HL-60 (cell line): ENCODE results near the gene CAMSAP1.
A peak's percentile ranks its signal among the peaks of the same experiment; 100 is the strongest.

Source experiments
- DNase-seq, 2 experiments: peaks; one replicate each; pipeline ENCODE4 v3.0.0-alpha.2; 2010 to 2020; ENCODE audit warnings: low read depth in 1 of 2, low spot score in 1 of 2
- H3K27ac ChIP-seq: fragments of 250-450 bp; sonication (Bioruptor Pico); replicated peaks from 2 replicates; pipeline ENCODE4 v1.5.1; 2020; ENCODE audit warnings: mild to moderate bottlenecking, moderate library complexity
- H3K27me3 ChIP-seq: fragments of 250-450 bp; sonication (Bioruptor Pico); 2 replicates; pipeline ENCODE4 v1.5.1; 2021; ENCODE audit warnings: mild to moderate bottlenecking, moderate library complexity; ENCODE audit not compliant: insufficient read depth, poor library complexity, severe bottlenecking
- H3K4me3 ChIP-seq: replicated peaks from 2 replicates; pipeline ENCODE4 v1.5.1; 2011; ENCODE audit warnings: mild to moderate bottlenecking, control low read depth, low read length; ENCODE audit not compliant: insufficient read depth
- CTCF ChIP-seq: IDR thresholded peaks from one replicate; pipeline ENCODE4 v1.5.1; 2011; ENCODE audit warnings: low read length, control low read depth, inconsistent platforms; ENCODE audit not compliant: insufficient read depth
- GABPA ChIP-seq: IDR thresholded peaks from 2 replicates; pipeline ENCODE4 v1.6.1; 2012; ENCODE audit warnings: low read depth
- POLR2AphosphoS5 ChIP-seq: IDR thresholded peaks from 2 replicates; pipeline ENCODE4 v1.6.1; 2012; ENCODE audit warnings: low read depth
- SPI1 ChIP-seq: IDR thresholded peaks from 2 replicates; pipeline ENCODE4 v1.6.1; 2012; ENCODE audit warnings: low read depth, mild to moderate bottlenecking, borderline replicate concordance
- TF ChIP-seq, protein P1 (sequence below): IDR thresholded peaks from 2 replicates; pipeline ENCODE4 v1.6.1; 2012; ENCODE audit warnings: low read depth; ENCODE audit not compliant: insufficient replicate concordance

CAMSAP1 gene

DNA sequence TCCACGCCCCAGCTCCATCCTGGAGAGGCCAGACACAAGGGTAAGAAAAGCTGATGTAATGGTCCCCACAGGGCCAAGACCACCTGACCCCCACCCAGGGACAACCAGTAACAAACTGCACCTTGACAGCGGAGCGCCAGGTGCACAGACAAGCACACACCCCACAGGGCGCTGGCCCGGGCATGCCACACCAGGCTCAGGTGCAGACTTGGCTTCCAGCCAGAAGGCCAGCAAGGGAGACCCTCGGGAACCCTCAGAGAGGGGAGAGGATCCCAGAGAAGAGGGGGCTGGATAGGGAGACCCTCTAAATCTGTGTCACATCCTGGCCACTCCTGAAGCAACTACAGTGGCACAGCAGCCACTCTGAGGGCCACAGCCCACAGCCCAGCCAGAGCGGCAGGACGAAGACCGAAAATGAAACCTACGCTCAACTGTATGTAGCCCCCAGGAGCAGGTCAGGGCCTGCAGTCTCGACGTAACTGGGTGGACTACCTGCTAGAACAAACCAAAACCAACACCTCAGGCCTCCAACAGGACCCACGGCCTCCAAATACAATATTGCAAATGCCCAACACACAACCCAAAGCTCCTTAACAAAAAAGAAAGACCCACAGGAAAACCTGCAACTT is 18.5 kb downstream of the CAMSAP1 start:
- no peak for TF ChIP-seq GABPA
- TF ChIP-seq SPI1 = no peak
- TF ChIP-seq CTCF = no peak
- TF ChIP-seq, protein P1, sequence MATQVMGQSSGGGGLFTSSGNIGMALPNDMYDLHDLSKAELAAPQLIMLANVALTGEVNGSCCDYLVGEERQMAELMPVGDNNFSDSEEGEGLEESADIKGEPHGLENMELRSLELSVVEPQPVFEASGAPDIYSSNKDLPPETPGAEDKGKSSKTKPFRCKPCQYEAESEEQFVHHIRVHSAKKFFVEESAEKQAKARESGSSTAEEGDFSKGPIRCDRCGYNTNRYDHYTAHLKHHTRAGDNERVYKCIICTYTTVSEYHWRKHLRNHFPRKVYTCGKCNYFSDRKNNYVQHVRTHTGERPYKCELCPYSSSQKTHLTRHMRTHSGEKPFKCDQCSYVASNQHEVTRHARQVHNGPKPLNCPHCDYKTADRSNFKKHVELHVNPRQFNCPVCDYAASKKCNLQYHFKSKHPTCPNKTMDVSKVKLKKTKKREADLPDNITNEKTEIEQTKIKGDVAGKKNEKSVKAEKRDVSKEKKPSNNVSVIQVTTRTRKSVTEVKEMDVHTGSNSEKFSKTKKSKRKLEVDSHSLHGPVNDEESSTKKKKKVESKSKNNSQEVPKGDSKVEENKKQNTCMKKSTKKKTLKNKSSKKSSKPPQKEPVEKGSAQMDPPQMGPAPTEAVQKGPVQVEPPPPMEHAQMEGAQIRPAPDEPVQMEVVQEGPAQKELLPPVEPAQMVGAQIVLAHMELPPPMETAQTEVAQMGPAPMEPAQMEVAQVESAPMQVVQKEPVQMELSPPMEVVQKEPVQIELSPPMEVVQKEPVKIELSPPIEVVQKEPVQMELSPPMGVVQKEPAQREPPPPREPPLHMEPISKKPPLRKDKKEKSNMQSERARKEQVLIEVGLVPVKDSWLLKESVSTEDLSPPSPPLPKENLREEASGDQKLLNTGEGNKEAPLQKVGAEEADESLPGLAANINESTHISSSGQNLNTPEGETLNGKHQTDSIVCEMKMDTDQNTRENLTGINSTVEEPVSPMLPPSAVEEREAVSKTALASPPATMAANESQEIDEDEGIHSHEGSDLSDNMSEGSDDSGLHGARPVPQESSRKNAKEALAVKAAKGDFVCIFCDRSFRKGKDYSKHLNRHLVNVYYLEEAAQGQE = no peak
- no peak for TF ChIP-seq POLR2AphosphoS5
- no peak for DNase-seq
- Histone ChIP-seq H3K27ac (no peak overlapping the region; the same call in 1 of the 2 replicates), H3K27me3 (no peaks in the 10 kb centered on the region), H3K4me3 (no peak overlapping the region)

GRCh38 chr9:135888126-135888765 is 19.1 kb downstream of the CAMSAP1 start:
- no peaks in the 10 kb centered on the region for H3K27me3 ChIP-seq
- peak overlapping the region; percentile 14 for H3K4me3 ChIP-seq
- H3K27ac ChIP-seq = peak overlapping the region; percentile 69
- no peak for TF ChIP-seq POLR2AphosphoS5
- TF ChIP-seq SPI1 = no peak
- TF ChIP-seq, protein P1 = no peak
- no peak for TF ChIP-seq GABPA
- no peak for TF ChIP-seq CTCF
- DNase-seq = no peak

DNA sequence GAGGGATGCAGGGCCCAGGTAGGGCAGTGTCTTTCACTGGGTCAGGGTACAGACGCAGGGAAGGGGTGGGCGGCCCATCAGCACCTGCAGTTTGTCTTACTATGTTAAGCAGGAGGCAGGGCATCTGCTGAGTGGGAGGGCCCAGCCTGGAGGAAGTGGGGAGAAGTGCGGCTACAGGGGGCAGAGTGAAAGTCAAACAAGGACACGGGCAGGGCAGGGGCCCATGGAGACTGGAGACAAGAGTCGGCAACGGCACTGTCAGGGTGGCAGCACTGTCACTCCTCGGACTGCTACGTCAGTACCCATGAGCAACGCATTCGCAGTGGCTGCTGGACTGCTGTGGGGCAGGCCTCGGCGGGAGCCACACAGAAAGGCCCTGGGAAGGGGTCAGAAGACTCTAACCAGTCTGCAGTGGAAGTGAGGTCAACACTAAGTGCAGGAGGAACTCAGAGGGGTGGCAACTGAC is 19.7 kb downstream of the CAMSAP1 start:
- H3K4me3 ChIP-seq = peak overlapping the region; percentile 14
- peak; percentile 82 to 85 for DNase-seq
- peak overlapping the region; percentile 69 for H3K27ac ChIP-seq
- no peak for TF ChIP-seq GABPA
- peak; percentile 37; the same call in 1 of the 2 replicates for TF ChIP-seq SPI1
- TF ChIP-seq, protein P1 = no peak
- no peaks in the 10 kb centered on the region for H3K27me3 ChIP-seq
